ENCODE measurements around the gene TPP1.

The TPP1 gene

DNA sequence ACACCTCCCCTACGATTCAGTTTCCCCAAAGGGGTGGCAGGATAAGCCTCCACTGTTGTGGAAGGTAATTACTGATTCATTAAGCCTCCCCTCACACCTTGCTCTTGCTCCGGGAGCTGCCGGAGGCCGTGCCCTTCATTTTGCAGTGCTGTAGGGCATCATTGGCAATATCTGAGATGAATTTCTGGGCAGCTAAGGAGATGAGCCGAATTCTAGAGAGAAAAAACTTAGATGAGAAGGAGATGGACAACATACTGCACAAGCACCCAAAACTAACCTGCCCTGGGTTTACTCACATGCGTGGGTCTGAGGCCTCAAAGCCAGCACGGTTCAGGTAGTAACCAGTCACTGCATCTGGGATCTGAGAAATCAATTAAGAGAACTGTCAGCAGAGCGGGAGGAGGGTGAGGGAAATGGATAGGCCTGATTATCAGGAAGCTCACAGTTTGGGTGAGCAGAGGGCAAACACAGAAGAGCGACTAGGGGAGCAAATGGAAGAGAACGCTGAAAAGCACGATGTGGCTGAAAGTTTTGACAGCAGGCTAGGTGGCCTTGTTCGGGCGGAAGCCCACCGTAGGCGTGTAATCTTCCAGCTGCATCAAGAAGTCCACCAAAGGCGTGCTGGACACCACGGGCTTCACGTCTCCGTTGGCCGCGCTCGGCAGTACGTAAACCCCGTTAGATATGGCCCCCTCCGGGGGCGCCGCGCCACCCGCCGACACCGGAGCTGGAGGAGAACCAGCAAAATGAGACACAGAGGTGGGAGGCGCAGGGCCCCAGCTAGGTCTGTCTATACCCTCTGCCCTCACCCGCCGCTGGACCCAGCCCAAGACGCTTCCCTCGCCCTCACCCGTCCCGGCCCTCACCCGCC lies 7.9 kb downstream of the TPP1 start:
- peak in 1 of 2 donors; percentile 40 for DNase-seq

DNA sequence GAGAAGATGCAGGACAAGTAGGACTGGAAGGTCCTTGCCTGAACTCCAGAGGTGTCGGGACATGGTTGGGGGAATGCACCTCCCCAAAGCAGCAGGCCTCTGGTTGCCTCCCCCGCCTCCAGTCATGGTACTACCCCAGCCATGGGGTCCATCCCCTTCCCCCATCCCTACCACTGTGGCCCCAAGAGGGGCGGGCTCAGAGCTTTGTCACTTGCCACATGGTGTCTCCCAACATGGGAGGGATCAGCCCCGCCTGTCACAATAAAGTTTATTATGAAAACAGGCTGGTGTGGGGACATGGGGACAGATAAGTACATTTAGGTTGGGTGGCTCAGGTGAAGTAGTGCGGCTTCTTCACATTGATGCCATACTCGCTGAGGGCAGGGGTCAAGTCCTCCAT lies 8.6 kb downstream of the TPP1 start:
- DNase-seq = no peak

DNA sequence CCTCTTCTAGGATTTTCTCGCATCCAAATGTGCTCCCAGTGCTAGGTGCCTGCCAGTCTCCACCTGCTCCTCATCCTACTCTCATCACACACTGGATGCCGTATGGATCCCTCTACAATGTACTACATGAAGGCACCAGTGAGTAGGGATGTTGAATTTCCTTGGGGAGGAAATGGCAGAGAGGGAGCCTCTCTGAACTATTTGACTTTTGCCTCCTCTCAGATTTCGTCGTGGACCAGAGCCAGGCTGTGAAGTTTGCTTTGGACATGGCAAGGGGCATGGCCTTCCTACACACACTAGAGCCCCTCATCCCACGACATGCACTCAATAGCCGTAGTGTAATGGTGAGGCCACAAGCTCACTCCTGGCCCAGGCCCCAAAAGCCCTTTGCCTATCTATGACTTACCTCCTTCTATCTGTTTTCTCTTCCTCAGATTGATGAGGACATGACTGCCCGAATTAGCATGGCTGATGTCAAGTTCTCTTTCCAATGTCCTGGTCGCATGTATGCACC lies 9.7 kb downstream of the TPP1 start:
- DNase-seq = no peak

DNA sequence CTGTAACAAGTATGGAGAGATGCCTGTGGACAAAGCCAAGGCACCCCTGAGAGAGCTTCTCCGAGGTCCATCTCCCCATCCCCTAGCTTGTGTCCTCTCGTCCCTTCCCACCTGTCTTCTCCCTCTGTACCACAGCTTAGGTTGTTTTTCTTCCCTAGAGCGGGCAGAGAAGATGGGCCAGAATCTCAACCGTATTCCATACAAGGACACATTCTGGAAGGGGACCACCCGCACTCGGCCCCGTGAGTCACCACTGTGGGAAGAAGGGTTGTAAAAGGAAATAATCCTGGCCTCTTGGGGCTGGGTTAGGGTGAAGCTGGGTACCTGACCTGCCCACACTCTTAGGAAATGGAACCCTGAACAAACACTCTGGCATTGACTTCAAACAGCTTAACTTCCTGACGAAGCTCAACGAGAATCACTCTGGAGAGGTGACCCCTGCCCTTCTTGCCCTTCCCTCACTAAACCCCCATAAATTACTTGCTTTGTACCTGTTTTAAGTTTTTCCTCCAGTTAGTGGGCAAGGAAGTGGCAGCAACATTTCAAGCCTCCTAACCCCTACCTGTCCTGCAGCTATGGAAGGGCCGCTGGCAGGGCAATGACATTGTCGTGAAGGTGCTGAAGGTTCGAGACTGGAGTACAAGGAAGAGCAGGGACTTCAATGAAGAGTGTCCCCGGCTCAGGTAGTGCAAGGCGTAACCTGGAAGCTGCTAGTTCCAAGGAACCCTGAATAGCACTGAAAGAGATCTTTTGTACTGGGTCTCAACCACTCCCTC lies 10.3 kb downstream of the TPP1 start:
- no peak for DNase-seq

DNA sequence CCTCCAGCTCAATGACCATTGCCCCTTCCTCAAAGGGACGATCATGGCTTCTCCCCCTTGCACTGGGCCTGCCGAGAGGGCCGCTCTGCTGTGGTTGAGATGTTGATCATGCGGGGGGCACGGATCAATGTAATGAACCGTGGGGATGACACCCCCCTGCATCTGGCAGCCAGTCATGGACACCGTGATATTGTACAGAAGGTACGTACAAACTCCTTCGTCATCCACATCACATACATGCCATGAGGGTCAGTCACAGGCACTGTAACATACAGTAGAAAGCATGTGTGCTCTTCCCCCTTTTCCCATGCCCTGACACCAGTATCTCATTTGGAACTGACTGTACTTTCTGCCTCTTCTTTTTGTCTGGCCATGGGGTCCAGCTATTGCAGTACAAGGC lies 11.2 kb downstream of the TPP1 start:
- DNase-seq = no peak

DNA sequence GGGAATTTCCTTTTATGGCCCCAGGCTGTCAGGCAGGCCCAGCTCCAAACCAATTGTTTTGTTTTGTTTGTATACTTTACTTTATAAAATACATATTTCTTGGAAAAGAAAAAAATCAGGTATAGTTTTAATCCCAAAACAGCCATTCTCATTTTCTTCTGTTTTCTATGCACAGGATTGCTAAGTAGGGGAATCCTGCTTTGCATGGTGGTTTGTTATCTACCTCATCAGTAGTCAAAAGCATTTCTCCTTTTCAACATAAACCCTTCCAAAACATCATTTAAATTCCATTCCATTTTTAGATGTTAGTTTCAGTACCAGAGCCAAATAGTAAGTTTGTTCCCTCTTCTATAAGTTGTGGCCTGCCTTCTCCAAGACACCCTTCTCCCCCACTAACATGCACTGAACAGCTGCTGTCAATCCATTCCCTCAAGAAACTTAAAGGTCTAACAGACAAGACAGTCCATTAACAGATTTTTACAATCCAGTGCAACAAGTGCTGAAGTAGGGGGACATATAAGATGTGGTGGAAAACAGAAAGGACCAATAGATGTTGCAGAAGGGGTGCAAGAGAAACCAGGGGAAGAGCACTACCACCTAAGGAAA lies 11.9 kb downstream of the TPP1 start:
- DNase-seq = no peak

DNA sequence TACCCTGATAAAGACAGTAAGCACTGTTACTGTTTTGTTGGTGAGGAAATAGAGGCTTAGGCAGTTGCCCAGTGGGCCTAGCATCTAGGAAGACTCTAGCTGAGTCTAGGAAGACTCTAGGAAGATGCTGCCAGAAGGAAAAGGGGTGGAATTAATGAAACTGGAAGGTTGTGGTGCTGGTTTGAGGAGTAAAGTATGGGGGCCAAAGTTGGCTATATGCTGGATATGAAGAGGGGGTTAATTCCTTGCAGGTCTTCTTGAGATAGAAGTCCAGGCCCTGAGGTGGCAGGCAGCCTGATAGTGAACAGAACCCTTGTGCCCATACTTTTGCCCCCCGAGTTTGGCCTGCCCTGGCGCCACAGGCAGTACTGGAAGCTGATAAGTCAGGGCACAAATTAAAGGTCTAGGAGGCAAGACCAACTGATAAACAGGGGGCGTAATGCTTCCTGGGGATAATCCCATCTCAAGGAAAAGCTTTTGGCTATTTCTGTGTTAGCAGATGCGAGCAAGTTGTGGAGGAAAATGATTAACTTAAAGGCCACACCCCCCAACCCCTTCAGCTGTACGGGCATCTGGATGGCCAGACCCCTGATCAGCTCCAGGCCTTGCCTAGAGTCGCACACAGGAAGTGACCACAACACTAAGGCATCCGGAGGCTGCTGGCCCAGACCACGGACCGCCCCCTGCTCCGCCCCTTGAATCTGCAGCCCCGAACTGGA lies 12.6 kb downstream of the TPP1 start:
- DNase-seq = peak; percentile 62 to 71

DNA sequence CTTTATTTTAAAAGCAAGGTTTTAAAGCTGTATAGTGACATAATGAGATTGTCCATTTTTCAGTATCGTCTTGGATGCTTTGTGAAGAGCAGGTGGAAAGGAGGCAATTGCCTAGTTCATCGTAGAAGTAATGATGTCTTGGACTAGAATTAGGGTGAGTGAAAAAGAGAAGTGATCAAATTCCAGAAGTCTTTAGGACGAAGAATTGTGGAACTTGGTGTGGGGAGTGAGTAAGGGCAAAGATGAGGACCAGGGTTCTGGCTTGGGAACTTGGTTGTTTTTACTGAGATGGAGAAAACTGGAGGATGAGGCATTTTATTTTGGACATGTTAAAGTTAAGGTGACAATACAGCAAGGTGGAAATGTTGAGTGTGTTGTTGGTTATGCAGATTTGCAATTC lies 14.4 kb downstream of the TPP1 start:
- no peak for DNase-seq

DNA sequence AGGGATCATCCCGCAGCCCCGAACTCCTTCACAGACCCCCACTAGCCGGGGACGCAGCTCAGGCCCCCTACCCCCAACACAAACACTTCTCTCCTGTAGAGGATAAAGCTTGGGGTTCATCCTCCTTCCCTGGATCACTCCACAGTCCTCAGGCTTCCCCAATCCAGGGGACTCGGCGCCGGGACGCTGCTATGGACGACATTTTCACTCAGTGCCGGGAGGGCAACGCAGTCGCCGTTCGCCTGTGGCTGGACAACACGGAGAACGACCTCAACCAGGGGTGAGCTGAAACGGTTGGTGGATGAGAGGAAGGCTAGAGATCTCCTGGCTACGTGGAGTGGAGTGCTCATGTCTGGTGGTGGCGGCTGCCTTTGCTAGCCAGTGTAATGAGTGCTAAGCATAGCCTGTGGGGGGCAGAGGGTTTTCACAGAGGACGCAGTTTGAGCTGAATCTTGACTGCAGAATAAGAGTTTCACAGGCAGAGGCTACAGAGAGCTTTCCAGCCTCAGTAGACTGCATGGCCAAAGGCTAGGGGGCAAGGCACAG lies 15.1 kb downstream of the TPP1 start:
- peak; percentile 61 to 70 for DNase-seq

DNA sequence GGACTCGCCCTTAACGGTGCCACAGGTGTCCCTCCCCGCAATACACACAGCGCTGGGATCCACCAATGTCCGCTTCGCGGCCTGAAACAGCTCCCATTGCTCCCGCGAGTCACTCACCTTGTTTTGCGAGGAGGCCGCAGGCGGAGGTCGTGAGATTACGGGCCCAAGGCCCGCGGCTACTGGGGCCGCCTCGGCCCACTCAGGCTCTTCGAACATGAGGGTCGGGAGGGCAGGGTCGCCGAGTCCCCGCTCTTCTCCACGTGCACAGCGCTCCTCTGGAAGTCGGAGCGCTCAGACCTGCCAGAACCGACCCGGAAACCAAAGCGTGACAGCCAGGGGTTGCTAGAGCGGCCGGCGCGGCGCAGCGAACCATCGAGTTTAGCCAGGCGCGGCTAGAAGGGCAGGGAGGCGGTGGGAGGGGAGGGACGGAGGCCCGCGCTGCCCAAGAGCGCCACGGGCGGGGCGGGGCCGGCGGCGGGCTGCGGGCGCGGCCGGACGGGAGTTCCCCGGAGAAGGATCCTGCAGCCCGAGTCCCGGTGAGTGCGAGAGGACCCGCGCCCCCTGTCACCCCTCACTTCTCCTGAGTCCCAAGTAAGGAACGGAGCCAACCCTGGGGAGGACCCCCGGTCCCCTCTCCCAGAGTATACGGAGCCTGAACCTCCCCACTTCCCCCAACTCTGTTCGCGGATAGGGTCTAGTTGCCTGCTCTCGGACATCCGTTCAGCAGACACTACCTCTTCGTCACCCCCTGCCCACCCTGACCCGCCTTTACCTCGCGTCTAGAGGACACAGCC lies 15.7 kb downstream of the TPP1 start, which contains the start of the genes ILK and RRP8:
Gene ILK, plus strand, starts transcription at position 488 of the 794 bp plus-strand sequence. CDS start 498 bp downstream, outside the sequence.
Gene RRP8, minus strand, starts transcription at position 330 of the 794 bp plus-strand sequence. Its CDS starts 114 bp downstream, at position 216.
- DNase-seq = peak; percentile 87 to 93

DNA sequence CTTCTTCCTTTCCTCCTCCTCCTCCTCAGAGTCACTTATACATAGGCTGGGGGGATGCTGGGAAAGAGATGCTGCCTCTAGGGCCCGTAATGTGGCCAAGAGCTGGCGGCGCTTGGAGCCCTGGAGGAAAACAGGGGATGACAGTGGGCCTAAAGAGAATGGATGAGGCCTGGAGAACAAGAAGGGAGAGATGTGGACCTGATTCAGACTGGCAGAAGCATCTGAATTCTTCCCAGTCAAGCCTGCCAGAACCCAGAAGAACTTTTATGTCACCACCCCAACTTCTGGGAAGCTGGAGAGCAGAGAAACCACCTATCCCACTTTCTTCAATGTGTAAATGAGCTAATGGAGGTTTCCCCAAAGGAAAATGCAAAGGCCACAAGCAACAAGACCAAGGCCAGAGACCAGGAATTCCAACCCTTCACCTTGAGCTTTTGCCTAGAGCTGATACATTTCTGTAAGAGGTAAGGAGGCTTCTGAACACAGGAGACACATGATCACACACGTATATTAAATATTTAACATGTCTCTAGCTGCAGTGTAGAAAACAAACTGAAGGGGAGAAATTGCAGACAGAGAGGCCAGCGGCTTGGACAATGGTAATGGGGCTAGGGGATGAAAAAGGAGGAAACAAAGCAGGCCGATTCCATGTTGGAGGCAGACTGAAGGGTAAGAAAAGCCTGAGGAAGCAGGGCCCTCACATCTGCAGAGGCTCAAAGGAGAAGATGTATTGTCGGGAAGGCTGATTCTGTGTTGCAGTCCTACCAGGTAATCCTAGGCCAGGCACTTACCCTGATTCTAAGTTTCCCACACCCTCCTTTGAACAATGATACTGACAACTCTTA lies 16.9 kb downstream of the TPP1 start:
- no peak for DNase-seq

DNA sequence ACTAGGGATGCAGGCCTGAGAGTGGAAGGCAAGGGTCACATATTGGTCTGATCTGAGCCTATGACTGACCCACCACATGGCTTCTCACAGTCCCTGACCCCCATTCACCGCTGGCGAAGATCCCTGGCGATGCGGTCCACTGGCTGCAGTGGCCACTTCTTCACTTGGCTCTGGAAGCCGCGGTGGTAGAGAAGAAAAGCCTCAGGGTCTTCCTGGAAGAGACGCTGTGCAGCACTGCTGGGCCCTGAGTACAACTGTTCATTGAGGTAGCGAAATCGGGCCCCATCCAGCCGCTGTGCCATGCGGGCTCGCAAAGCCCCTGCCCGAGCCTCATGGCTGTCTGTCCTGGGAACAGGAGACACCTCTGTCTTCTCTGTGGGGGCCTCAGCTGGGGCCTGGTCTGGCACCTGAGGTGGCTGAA lies 18.2 kb downstream of the TPP1 start:
- no peak for DNase-seq

DNA sequence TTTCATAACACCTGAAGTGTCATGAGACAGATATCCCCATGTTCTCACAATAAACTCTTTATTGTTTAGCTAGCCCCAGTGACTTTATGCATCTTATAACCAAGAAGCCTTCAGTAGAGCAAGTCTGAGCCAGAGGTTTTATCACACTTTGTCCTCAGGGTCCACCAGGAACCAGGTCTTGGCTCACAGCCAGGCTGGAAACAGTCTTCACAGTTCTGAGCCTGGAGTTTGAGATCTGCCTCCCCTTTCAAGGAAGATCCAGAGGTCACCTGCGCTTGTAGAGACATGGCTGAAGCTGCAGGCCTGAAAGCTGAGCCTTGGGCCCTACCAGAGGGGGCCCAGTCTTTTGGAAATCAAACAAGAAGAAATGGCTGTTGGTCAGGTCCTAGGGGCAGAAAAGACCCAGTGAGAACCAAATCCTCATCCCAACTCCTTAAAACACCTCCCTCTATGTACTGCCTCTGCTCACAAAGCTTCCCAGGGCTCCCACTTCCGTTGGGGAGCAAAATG lies 19.3 kb downstream of the TPP1 start:
- no peak for DNase-seq

DNA sequence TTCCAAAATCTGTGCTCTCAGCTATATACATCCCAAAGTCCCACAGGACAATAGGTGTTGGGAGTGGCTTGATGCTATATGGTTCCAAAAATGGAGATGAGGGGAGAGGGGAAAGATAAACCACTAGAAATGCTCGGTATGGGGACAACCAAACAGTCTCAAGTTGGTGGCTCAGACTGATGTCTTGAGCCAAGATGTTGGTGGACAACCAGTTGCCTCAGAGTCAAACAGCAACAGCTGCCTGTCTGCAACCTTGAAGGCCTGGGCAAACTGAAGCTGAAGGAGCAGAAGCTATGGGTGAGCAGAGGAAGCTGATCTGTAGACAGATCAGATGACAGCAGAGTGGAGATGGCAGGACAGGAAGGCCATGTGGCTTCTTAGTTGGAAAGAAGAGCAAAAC lies 19.8 kb downstream of the TPP1 start:
- DNase-seq = no peak

DNA sequence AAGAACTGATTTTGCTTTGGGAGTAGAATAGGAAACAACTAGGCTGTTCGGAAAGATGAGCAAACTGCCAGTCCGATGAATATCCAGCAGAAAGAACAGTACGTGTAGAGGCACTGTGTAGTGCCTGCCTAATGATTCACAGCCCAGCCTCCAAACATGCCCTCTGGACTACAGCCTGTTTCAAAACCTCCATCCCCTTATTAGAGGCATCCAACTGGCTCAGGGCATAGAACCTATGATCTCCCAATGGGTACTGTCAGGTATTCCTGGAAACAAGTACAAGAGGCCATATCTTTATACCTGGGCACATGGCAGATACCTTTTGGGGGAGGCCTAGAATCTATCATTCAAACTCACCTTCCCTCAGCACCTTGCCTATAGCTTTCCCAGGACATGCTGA lies 20.7 kb downstream of the TPP1 start:
- DNase-seq = no peak

DNA sequence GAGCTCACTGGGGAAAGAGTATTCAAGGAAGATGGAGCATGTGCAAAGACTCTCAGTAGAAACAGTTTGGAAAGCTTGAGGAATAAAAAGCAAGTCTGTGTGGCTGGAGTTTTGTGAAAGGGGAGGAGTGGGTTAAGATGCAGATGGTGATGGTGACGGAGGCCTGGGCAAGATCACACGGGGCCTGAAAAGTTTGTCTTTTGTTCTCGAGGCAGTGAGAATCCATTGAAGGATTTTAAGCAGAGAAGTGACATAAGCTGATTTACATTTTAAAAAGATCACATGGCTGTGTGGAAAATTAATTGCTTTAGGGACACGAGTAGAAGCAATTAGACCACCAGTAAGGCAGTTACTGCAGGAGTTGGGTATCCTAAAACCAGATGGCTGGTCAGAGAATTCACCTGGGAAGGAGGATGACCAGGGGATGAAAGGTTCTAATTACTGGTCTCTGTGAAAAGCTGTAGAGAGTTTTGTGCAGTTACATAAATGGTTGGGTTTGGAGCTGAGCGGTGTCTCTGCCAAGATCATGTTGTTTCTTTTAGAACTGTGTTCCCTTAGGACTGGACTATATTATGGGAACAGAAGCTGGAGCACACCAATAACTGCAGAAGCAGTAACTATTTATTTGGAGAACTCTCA lies 22.9 kb downstream of the TPP1 start:
- DNase-seq = no peak

DNA sequence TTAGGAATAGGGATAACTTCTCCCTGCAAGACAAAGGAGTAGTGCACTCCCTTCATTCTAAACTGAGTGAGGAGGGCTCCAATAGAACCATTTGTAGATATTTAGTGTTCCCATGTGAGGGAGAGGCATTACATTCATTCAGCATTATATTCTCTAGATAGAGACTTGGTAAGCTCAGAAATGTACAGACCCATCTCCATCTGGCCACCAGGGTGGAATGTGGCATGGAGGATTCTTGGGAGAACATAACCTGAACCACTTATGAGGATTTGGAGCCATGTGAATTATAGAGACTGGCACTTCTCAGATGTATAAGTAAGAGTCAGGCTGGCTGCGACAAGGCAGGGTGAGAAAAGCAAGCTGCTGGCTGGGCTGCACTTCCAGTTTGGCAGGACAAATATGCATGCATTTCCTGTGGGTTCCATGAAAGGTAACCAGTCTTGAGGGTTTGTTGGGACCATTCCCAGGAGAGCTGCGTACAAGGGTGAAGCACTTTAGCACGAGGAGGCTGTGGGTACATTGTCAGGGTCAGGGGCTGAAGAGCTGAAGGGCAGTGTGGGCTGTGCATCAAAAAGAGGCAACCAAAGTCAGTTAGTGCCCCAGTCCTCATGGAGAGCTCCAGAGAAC lies 25.0 kb downstream of the TPP1 start:
- no peak for DNase-seq

DNA sequence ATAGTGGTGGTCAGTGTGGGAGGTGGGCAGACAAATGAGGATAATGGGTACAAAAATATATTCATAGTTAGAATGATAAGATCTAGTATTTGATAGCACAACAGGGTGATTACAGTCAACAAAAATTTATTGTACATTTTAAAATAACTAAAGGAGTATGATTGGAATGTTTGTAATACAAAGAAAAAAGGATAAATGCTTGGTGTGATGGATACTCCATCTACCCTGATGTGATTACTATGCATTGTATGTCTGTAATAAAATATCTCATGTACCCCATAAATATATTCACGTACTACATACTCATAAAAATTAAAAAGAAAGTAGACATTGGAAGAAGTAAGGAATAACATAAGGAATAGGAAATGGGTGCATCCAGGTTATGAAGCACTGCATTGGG lies 31.2 kb downstream of the TPP1 start:
- DNase-seq = no peak

DNA sequence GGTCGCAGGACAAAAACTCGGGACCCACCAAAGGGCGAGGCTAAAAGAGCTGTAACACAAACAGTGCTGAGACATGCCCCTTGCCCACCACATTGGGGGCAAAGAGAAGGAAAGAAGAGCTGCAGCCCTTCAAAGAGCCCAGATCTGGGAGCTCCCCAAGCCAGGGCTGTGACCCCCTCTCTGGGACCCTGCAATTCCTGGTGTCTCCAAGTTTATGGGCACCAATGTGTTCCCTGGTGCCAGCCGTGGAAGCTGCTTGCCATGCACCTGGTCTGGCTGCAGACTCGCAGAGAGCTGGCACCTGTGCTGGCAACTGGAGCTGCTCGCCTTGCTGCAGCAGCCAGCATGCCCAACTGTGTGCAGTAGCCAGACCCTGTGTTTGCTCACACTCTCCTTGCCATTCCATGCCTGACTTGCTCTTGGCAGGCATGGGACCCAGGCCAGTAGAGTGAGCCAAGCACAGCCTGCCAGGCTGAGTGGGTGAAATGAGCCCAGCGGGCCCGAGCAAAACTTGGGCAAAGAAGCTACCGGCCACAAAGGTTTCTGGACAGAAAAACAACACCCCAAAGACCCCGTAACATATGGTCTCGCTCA lies 31.8 kb downstream of the TPP1 start:
- no peak for DNase-seq

Measured in CD4-positive, alpha-beta T cell treated with Interferon alpha-2 for 1 hour (primary cell).